ENCODE data around the gene ZBED3.
A peak's percentile ranks its signal among the peaks of the same experiment; 100 is the strongest.

Gene ZBED3, protein sequence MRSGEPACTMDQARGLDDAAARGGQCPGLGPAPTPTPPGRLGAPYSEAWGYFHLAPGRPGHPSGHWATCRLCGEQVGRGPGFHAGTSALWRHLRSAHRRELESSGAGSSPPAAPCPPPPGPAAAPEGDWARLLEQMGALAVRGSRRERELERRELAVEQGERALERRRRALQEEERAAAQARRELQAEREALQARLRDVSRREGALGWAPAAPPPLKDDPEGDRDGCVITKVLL

DNA sequence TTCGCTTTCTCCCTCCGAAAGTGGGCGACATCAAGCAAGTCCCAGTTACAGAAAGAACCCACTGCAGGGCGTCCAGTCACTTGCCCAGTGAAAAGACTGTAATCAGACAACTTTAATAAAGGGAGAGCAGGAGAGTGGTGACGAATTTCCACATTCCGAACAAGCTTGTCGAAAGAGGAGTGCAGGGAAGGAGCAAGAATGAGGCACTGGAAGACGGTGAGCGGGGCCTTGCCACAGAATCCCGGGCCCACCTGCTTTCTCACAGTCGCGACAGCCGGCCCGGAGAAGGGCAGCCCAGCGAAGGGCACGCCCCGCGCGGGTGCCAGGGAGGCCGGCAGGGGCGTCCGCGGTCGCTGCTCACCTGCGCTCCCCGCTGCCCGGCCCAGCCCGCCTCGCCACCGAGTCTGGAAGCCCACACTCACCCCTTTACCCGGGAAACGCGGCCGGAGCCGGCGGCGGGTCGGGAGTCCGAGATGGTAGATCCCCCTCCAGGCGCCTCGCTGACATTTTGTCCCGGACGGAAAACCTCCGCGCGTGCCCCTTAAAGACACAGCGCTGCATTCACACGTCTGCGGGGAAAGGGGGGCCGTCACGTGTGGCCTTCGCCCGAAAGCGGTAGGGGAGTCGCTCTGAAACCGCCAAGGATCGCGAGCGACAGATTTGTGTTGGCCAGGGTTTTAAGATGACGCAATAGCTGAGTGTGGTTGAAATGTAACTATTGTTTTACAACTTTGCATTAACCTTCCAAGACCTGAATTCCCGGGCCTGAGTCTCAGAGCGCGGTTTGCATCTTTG, at the start of gene ZBED3:
TSS of gene ZBED3 (minus strand) at position 597 of the 795 bp plus-strand sequence. CDS start 9,407 bp downstream, outside the sequence.
- H3K4me3 ChIP-seq (ENCODE audit: low read depth, low read length) = peak within 1 kb of the TSS; percentile 76
- TF ChIP-seq, protein P1, sequence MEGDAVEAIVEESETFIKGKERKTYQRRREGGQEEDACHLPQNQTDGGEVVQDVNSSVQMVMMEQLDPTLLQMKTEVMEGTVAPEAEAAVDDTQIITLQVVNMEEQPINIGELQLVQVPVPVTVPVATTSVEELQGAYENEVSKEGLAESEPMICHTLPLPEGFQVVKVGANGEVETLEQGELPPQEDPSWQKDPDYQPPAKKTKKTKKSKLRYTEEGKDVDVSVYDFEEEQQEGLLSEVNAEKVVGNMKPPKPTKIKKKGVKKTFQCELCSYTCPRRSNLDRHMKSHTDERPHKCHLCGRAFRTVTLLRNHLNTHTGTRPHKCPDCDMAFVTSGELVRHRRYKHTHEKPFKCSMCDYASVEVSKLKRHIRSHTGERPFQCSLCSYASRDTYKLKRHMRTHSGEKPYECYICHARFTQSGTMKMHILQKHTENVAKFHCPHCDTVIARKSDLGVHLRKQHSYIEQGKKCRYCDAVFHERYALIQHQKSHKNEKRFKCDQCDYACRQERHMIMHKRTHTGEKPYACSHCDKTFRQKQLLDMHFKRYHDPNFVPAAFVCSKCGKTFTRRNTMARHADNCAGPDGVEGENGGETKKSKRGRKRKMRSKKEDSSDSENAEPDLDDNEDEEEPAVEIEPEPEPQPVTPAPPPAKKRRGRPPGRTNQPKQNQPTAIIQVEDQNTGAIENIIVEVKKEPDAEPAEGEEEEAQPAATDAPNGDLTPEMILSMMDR (IDR thresholded peaks at IDR 0.05; ENCODE audit: low read depth, low read length) = no peak

DNA sequence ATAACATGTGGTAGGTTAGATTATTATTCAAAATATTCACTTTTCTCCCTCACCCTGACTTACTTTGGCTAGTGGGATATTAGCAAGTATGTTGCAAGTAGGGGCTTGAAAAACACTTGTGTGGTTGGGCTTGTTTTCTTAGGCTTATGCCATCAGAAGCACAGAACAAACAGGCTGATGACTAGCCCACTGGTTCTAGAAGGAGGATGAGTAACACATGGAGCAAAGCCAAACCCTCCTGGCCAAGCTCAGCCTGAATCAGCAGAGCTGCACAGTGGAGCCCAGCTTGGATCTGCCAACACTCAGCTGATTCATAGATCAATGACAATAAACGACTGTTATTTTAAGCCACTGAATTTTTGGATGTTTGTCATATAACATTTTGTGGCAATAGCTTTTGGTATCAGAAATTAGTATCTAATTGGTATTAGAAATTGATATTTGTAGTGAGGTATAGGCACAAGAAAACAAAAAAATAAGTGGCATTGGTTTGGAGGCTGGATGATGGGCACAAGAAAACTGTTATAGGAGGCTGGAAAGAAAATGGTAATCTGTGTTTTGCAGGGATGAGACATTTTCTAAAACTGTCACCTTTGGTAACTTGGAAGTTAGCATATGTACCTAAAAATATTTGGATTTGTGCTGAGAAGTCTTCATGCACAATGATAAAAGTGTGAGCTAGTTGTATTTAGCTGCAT, 46.1 kb upstream of the ZBED3 start:
- TF ChIP-seq, protein P1 (IDR thresholded peaks at IDR 0.05; ENCODE audit: low read depth, low read length) = no peak
- H3K4me3 ChIP-seq (ENCODE audit: low read depth, low read length) = no peak overlapping the region

DNA sequence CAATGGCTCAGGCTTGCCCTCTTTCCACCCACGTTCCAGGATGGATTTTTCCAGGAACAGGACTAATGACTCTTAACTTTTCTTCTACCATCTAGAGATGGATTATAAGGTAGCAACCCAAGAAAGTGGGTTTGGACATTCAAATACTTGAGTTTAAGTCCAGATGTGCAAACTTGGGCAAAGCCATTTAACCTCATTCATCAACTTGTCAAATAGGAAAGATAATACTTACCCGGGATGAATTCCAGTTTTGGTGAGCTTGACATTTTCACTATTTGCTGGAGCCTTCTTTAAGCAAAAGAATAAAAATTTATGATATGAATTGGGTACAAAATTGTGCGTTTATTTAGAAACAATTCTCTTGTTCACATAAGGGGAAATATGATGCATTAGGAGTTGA, 44.3 kb upstream of the ZBED3 start:
- no peak overlapping the region for H3K4me3 ChIP-seq (ENCODE audit: low read depth, low read length)
- TF ChIP-seq, protein P1 (IDR thresholded peaks at IDR 0.05; ENCODE audit: low read depth, low read length) = no peak

DNA sequence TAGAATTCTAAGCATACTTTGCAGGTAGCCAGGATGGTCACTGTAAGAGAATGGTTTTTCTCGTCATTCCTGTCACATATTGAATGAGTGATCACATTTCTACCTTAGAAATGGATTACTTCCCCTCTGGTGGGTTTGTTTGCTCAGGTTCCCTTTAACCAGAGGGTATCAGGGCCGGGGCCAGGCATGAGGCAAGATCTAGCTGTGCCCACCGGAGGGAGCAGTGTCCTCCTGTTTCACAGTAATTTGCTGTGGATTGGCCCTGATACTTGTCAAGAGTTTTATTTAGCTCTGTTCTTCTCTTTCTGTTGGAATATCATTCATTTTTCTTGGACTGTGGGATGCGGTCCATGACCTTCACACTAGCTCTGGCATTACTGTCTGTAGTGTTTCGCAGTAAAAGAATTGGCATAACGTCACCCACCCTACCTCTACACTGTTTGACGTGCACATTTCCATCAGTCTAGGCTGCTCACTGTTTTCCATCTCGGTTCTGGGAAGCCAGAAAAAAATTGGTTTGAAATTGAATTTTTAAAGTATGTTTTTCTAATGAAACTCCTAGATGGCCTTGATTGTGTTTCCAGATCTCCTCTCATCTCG, 42.4 kb upstream of the ZBED3 start:
- no peak overlapping the region for H3K4me3 ChIP-seq (ENCODE audit: low read depth, low read length)
- TF ChIP-seq, protein P1 (IDR thresholded peaks at IDR 0.05; ENCODE audit: low read depth, low read length) = no peak; the same call in 1 of the 2 replicates

DNA sequence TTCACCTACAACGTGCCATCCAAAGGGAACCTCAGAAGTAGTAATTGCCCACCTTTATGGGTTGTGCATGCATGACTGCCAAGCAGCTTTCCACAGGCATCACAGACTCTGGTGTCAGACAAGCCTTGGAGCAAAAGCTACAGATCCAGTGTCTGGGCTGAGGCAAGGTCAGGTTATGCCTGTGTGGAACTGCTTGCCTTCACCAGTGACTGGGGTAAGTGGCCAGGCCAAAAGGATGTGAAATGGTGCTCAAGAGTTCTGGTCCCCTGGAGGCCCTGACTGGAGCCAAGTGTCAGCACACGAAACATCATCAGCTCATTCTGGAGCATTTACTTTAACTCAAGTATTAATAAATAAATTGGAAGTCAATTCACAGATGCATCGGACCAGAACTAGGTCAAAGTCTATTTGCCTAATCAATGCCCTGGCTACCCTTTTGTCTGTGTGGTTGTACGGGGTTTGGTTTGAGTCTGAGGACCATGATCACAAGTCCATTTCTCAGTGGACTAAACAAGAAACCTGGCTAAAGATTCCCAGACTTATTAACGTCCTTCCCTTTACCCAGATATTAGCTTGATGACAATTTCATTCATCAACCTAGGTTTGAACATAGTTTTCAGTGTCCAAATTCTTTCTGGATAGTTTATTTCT, 41.5 kb upstream of the ZBED3 start:
- TF ChIP-seq, protein P1 (IDR thresholded peaks at IDR 0.05; ENCODE audit: low read depth, low read length) = no peak
- H3K4me3 ChIP-seq (ENCODE audit: low read depth, low read length) = no peak overlapping the region

DNA sequence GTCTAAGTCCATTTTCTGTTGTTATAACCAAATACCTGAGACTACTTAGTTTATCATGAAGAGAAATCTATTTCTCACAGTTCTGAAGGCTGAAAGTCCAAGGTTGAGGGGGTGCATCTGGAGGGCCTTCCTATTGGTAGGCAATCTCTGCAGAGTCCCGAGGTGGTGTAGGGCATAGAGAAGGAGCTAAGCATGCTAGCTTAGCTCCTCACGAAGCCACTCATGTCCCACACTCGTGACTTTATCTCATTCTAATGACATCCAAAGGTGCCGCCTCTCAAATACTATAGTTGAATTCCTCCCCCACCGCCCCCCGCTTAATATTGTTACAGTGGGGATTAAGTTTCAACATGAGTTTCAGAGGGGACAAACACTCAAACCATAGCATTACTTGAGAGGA, 36.0 kb upstream of the ZBED3 start:
- H3K4me3 ChIP-seq (ENCODE audit: low read depth, low read length) = no peak overlapping the region
- TF ChIP-seq, protein P1 (IDR thresholded peaks at IDR 0.05; ENCODE audit: low read depth, low read length) = no peak

All from WI38 (cell line).